H1 (cell line): ENCODE results near the gene TRABD. TPM values are rescaled to one million over a fixed set of nuclear protein-coding genes. Genes with fewer than 3 reads are reported as not detected.

Source experiments
- CTCF ChIA-PET: fragments of 300-600 bp; sonication (Branson Sonifier 250); formaldehyde crosslinking; loops from one replicate; lab custom pipeline; 2021; ENCODE audit not compliant: partially characterized antibody; lab: Charles Lee
- POLR2A ChIA-PET: fragments of 300-600 bp; sonication (Branson Sonifier 250); formaldehyde crosslinking; loops from one replicate; lab custom pipeline; 2021; ENCODE audit warnings: inconsistent platforms; ENCODE audit not compliant: partially characterized antibody; lab: Charles Lee
- DNase-seq, 2 experiments: peaks; one replicate each; pipeline versions ENCODE4 v3.0.0 to v3.0.0-alpha.2; 2010 to 2022; ENCODE audit warnings: low spot score in 2 of 2, low read depth in 1 of 2, mixed read lengths in 1 of 2
- FAIRE-seq: peaks from 2 replicates; lab custom pipeline; 2011; peaks lifted over from hg19 to GRCh38; lab: Jason Lieb, UNC
- H2AFZ ChIP-seq: 2 replicates; pipeline ENCODE4 v1.8.1; 2012; ENCODE audit warnings: low read length, inconsistent platforms
- H2AK5ac ChIP-seq: 2 replicates; pipeline ENCODE4 v1.6.1; 2013; ENCODE audit warnings: low read depth, low read length
- H2BK120ac ChIP-seq: replicated peaks from 2 replicates; pipeline ENCODE3; 2013; ENCODE audit warnings: low read depth, low read length, inconsistent platforms
- H2BK12ac ChIP-seq: 2 replicates; pipeline ENCODE4 v1.6.1; 2013; ENCODE audit warnings: low read depth, low read length
- H2BK15ac ChIP-seq: 2 replicates; pipeline ENCODE4 v1.6.1; 2013; ENCODE audit warnings: low read length
- H2BK20ac ChIP-seq: 2 replicates; pipeline ENCODE4 v1.6.1; 2013; ENCODE audit warnings: low read length
- H2BK5ac ChIP-seq: 2 replicates; pipeline ENCODE4 v1.6.1; 2013; ENCODE audit warnings: low read depth, low read length
- H3K14ac ChIP-seq: 2 replicates; pipeline ENCODE4 v1.6.1; 2013; ENCODE audit warnings: inconsistent platforms; ENCODE audit not compliant: insufficient read length
- H3K18ac ChIP-seq: 2 replicates; pipeline ENCODE4 v1.6.1; 2013; ENCODE audit warnings: low read length; ENCODE audit errors: extremely low read depth
- H3K23ac ChIP-seq: 2 replicates; pipeline ENCODE4 v1.6.1; 2013; ENCODE audit warnings: inconsistent platforms; ENCODE audit not compliant: insufficient read length
- H3K23me2 ChIP-seq: 2 replicates; pipeline ENCODE4 v1.6.1; 2013; ENCODE audit warnings: low read depth, low read length
- H3K27ac ChIP-seq: 2 replicates; pipeline ENCODE4 v1.6.1; 2011; ENCODE audit warnings: low read depth, low read length, inconsistent platforms
- H3K27me3 ChIP-seq, 4 experiments: replicated peaks in 1 of 4; 1 replicate in 1 of 4; 2 replicates in 3 of 4; pipeline versions ENCODE4 v1.6.1 to v1.8.1; 2011 to 2013; ENCODE audit warnings: low read length in 3 of 4, mild to moderate bottlenecking in 3 of 4, inconsistent platforms in 2 of 4, mixed read lengths in 2 of 4, moderate library complexity in 1 of 4; ENCODE audit not compliant: control insufficient read depth in 3 of 4, insufficient read depth in 3 of 4; ENCODE audit errors: extremely low read depth in 1 of 4
- H3K36me3 ChIP-seq, 4 experiments: 2 replicates each; pipeline versions ENCODE4 v1.6.1 to v1.8.1; 2011 to 2013; ENCODE audit warnings: mild to moderate bottlenecking in 4 of 4, low read length in 3 of 4, moderate library complexity in 2 of 4, control low read depth in 1 of 4, inconsistent platforms in 1 of 4; ENCODE audit not compliant: insufficient read depth in 4 of 4, control insufficient read depth in 2 of 4
- H3K4ac ChIP-seq: replicated peaks from 2 replicates; pipeline ENCODE3; 2013; ENCODE audit warnings: low read length, low read depth, mixed read lengths, inconsistent platforms; ENCODE audit not compliant: insufficient read length
- H3K4me1 ChIP-seq, 4 experiments: replicated peaks in 1 of 4; 1 replicate in 1 of 4; 2 replicates in 3 of 4; pipeline versions ENCODE4 v1.6.1 to v1.8.1; 2011 to 2013; ENCODE audit warnings: low read length in 3 of 4, inconsistent platforms in 2 of 4, mixed read lengths in 1 of 4; ENCODE audit not compliant: insufficient read depth in 4 of 4, control insufficient read depth in 3 of 4
- H3K4me2 ChIP-seq, 2 experiments: 2 replicates each; pipeline versions ENCODE4 v1.6.1 to v1.8.1; 2011 to 2013; ENCODE audit warnings: low read depth in 2 of 2, low read length in 2 of 2, control low read depth in 1 of 2, inconsistent platforms in 1 of 2, mild to moderate bottlenecking in 1 of 2; ENCODE audit not compliant: insufficient read depth in 1 of 2
- H3K4me3 ChIP-seq, 4 experiments: fragments of 200-600, 300-600 bp in 1 of 4; sonication (generic), shearing (Covaris generic), sonication (Bioruptor Twin) in 1 of 4; 2 replicates each; pipeline versions ENCODE4 v1.5.1 to v1.8.1; 2011 to 2016; ENCODE audit warnings: low read length in 4 of 4, low read depth in 3 of 4, control low read depth in 2 of 4, inconsistent platforms in 2 of 4, mild to moderate bottlenecking in 2 of 4, mixed read lengths in 1 of 4, moderate library complexity in 1 of 4; ENCODE audit not compliant: insufficient read depth in 2 of 4; ENCODE audit errors: extremely low read depth in 1 of 4
- H3K56ac ChIP-seq: replicated peaks from 2 replicates; pipeline ENCODE3; 2013; ENCODE audit warnings: low read depth, mild to moderate bottlenecking, mixed read lengths, low read length, inconsistent platforms; ENCODE audit not compliant: insufficient read length
- H3K79me1 ChIP-seq: 2 replicates; pipeline ENCODE4 v1.6.1; 2013; ENCODE audit warnings: low read depth, low read length, control low read depth
- H3K79me2 ChIP-seq, 2 experiments: 2 replicates each; pipeline versions ENCODE4 v1.6.1 to v1.8.1; 2012 to 2013; ENCODE audit warnings: low read length in 2 of 2, mild to moderate bottlenecking in 2 of 2, inconsistent platforms in 1 of 2; ENCODE audit not compliant: insufficient read depth in 2 of 2, control insufficient read depth in 1 of 2
- H3K9ac ChIP-seq, 4 experiments: replicated peaks in 1 of 4; 1 replicate in 1 of 4; 2 replicates in 3 of 4; pipeline versions ENCODE4 v1.6.1 to v1.8.1; 2011 to 2013; ENCODE audit warnings: low read depth in 3 of 4, low read length in 3 of 4, control low read depth in 2 of 4, mild to moderate bottlenecking in 2 of 4, moderate library complexity in 2 of 4, inconsistent platforms in 1 of 4; ENCODE audit errors: extremely low read depth in 1 of 4
- H3K9me3 ChIP-seq, 2 experiments: 2 replicates each; pipeline versions ENCODE4 v1.6.1 to v1.8.1; 2012 to 2013; ENCODE audit warnings: mild to moderate bottlenecking in 2 of 2, moderate library complexity in 2 of 2, control low read depth in 1 of 2, inconsistent platforms in 1 of 2, low read depth in 1 of 2, low read length in 1 of 2, mixed read lengths in 1 of 2; ENCODE audit not compliant: insufficient read depth in 2 of 2
- H4K20me1 ChIP-seq, 2 experiments: replicated peaks in 1 of 2; 2 replicates each; pipeline versions ENCODE3 to v1.8.1; 2011 to 2013; ENCODE audit warnings: inconsistent platforms in 2 of 2, low read length in 2 of 2, mild to moderate bottlenecking in 1 of 2; ENCODE audit not compliant: insufficient read depth in 2 of 2, control insufficient read depth in 1 of 2
- H4K5ac ChIP-seq: 2 replicates; pipeline ENCODE4 v1.6.1; 2013; ENCODE audit warnings: low read length, low read depth, mixed read lengths, inconsistent platforms; ENCODE audit not compliant: insufficient read length
- H4K8ac ChIP-seq: 2 replicates; pipeline ENCODE4 v1.8.0; 2013; ENCODE audit warnings: mild to moderate bottlenecking, moderate library complexity, low read length, inconsistent platforms; ENCODE audit not compliant: insufficient read depth; ENCODE audit errors: extremely low read depth
- H4K91ac ChIP-seq: replicated peaks from 2 replicates; pipeline ENCODE3; 2013; ENCODE audit warnings: low read length, mixed read lengths, inconsistent platforms; ENCODE audit not compliant: insufficient read length
- ASH2L ChIP-seq: fragments of 200-600, 300-600 bp; sonication (generic); IDR thresholded peaks from one replicate; pipeline ENCODE4 v1.7.1; 2017; ENCODE audit warnings: low read length
- CEBPB ChIP-seq: IDR thresholded peaks from 2 replicates; pipeline ENCODE4 v1.6.1; 2012; ENCODE audit warnings: low read depth, low read length
- EZH2 ChIP-seq: fragments of 200-600 bp; sonication (generic); IDR thresholded peaks from 2 replicates; pipeline ENCODE4 v1.7.1; 2012; ENCODE audit warnings: low read depth, mild to moderate bottlenecking, moderate library complexity, low read length, inconsistent platforms; ENCODE audit not compliant: severe bottlenecking
- GABPA ChIP-seq: IDR thresholded peaks from 2 replicates; pipeline ENCODE4 v1.6.1; 2011; ENCODE audit warnings: mild to moderate bottlenecking, low read length, moderate library complexity, borderline replicate concordance; ENCODE audit not compliant: insufficient read depth
- POLR2AphosphoS5 ChIP-seq: IDR thresholded peaks from 2 replicates; pipeline ENCODE4 v1.6.1; 2011; ENCODE audit warnings: low read depth, low read length
- RFX5 ChIP-seq: IDR thresholded peaks from 2 replicates; pipeline ENCODE4 v1.6.1; 2011; ENCODE audit warnings: low read depth, low read length, improper control_type of control experiment, borderline replicate concordance
- SIN3A ChIP-seq, 2 experiments: IDR thresholded peaks in 1 of 2; conservative IDR thresholded peaks in 1 of 2; 2 replicates each; pipeline ENCODE4 v1.6.1; 2011 to 2012; ENCODE audit warnings: low read length in 2 of 2, improper control_type of control experiment in 1 of 2, low read depth in 1 of 2, mild to moderate bottlenecking in 1 of 2
- SIRT6 ChIP-seq: IDR thresholded peaks from one replicate; pipeline ENCODE4 v1.7.1; 2012; ENCODE audit warnings: low read length, inconsistent platforms
- SP2 ChIP-seq: IDR thresholded peaks from 2 replicates; pipeline ENCODE4 v1.6.1; 2012; ENCODE audit warnings: mild to moderate bottlenecking, low read length, inconsistent platforms
- SUZ12 ChIP-seq: fragments of 200-600 bp; sonication (generic); IDR thresholded peaks from 2 replicates; pipeline ENCODE4 v1.6.1; 2012; ENCODE audit warnings: mild to moderate bottlenecking, inconsistent platforms, low read length, moderate library complexity, mixed read lengths
- TAF7 ChIP-seq: optimal IDR thresholded peaks from 2 replicates; pipeline ENCODE3; 2011; ENCODE audit warnings: low read depth, mild to moderate bottlenecking, inconsistent platforms, low read length, moderate library complexity, borderline replicate concordance
- TEAD4 ChIP-seq: IDR thresholded peaks from 2 replicates; pipeline ENCODE4 v1.6.1; 2012; ENCODE audit warnings: low read depth, low read length, inconsistent platforms, mixed read lengths
- WGBS, 2 experiments: shearing (Covaris generic) in 1 of 2; methylation state at CpG; one replicate each; pipeline versions ENCODE4 v1.1.6 to v1.1.7; 2013 to 2015; ENCODE audit warnings: low lambda C conversion rate in 2 of 2, mixed read lengths in 2 of 2, inconsistent platforms in 1 of 2, low coverage in 1 of 2, missing lambda C conversion rate in 1 of 2; ENCODE audit not compliant: insufficient replicate concordance in 2 of 2, insufficient coverage in 1 of 2, insufficient read length in 1 of 2; ENCODE audit errors: extremely low coverage in 1 of 2, missing lambda C conversion rate in 1 of 2; 5-methylcytosine and 5-hydroxymethylcytosine counted together
- polyA plus RNA-seq, 7 experiments: library from polyadenylated mRNA; depleted of rRNA in 3 of 7; stranded (reverse) in 5 of 7; unstranded in 2 of 7; fragments of >200 nt in 5 of 7; fragments of 200-250 nt in 2 of 7; gene quantifications; 1 replicate in 5 of 7; 2 replicates in 1 of 7; 4 replicates in 1 of 7; pipeline versions ENCODE4 v1.2.1 to v1.2.3, GENCODE V29; 2011 to 2013; ENCODE audit warnings: missing spikeins in 2 of 7, mixed read lengths in 2 of 7
- total RNA-seq: library from RNA; stranded (reverse); fragmentation: NEBNext Ultra II Directional; extraction: Animal tissue kit (Norgen Biotek cat#: 25700); gene quantifications from 2 replicates; pipeline ENCODE4 v1.2.1, GENCODE V29; 2021

The TRABD gene
- total and polyA plus RNA-seq, 2 of the 8 experiments (the other 6 are each of a cell fraction or from before 2014, with no cell fraction given): 44.2 to 57.5 TPM

DNA sequence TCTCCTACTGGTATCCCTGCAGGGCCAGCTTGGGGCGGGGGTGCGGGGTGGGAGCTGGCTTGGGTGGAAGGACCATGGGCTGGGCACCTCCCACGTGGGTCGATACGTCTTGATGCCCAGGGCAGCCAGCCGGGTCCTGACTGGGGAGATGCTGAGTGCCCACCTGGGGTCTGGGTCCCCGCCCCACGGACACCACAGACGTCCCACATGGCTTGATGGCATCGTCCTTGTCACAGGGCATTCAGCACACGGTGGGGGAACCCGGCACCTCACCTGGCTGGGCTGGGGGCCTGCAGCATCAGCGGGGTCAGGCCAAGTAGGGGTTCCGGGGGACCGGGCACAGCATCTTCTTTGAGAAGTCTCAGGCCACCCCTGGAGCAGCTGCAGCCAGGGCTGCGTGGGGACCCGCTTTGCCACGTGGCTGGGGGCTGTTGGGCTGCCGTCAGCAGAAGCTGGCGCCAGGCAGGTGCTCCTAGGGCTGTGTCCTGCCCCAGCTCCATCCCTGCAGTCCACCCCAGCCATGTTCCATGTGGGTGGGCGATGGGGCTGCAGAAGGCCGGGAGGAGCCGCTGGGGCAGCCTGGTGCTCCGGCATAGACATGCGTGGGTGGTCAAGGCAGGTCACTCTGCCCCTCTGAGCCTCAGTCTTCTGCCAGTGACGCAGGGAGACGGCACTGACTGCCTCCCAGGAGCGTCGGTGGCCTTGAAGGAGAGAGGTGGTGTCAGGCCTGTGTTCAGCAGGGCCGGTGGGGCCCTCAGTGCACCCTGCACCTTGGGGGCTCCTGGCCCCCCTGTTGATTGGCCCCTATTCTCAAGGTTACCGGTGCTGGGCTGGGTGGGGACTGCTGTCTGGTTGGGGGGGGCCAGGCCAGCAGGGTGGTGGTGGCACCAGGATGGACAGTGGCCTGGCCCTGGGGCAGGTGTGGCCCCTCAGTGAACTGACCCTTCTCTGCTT, 23.5 kb downstream of the TRABD start:
- CTCF ChIA-PET: interaction anchor here (0.5 to 7.0 kb wide), 11 partner anchors 12 to 441 kb away, joined by 3 to 83 read pairs (median 5); partner anchors contain the start of gene PANX2
- no peak overlapping the region for H3K23ac ChIP-seq
- POLR2A ChIA-PET: interaction anchor here (0.6 to 1.6 kb wide), 4 partner anchors 10 to 29 kb away, joined by 3 to 4 read pairs (median 4); no protein-coding TSS in a partner anchor
- no peak for TF ChIP-seq SIRT6
- TF ChIP-seq POLR2AphosphoS5: no peak
- TF ChIP-seq SUZ12: no peak
- no peak for TF ChIP-seq RFX5
- no peak for TF ChIP-seq TEAD4
- no peak for TF ChIP-seq SP2
- no peak for TF ChIP-seq ASH2L
- no peak for TF ChIP-seq SIN3A (conservative IDR thresholded peaks at IDR 0.05 in 1 of 2, IDR thresholded peaks at IDR 0.05 in 1 of 2; ENCODE audit: low read depth in 1 of 2, low read length in 2 of 2)
- TF ChIP-seq EZH2: no peak
- no peak for TF ChIP-seq CEBPB
- no peak for TF ChIP-seq TAF7
- no peak for TF ChIP-seq GABPA

More for the DNA sequence above, 23.5 kb downstream of the TRABD start:
- H3K56ac ChIP-seq: no peak overlapping the region
- no peak overlapping the region for H4K5ac ChIP-seq
- H4K20me1 ChIP-seq: peaks cover 8 to 25% of the 10 kb centered on the region in 2 experiments
- no peaks in the 10 kb centered on the region for H3K9me3 ChIP-seq
- H3K14ac ChIP-seq: no peak overlapping the region
- DNase-seq (no peak), FAIRE-seq (no peak)
- no peak overlapping the region for H3K4me3 ChIP-seq
- no peak overlapping the region; the same call in 1 of the 2 replicates for H2BK5ac ChIP-seq
- no peak overlapping the region for H2BK12ac ChIP-seq
- H3K4me1 ChIP-seq: peaks cover 0 to 3% (median 1%) of the 10 kb centered on the region in 4 experiments; a peak in 2 of 7 replicates
- no peak overlapping the region for H3K4me2 ChIP-seq
- H2AFZ ChIP-seq: no peak overlapping the region
- H3K79me1 ChIP-seq: peaks cover 5% of the 10 kb centered on the region; the same call in 1 of the 2 replicates
- no peak overlapping the region for H3K4ac ChIP-seq
- H3K36me3 ChIP-seq: peaks cover 4 to 29% (median 21%) of the 10 kb centered on the region in 4 experiments; a peak in 7 of 8 replicates
- H4K8ac ChIP-seq: no peak overlapping the region
- no peak overlapping the region for H2BK20ac ChIP-seq
- no peak overlapping the region for H2AK5ac ChIP-seq
- H3K9ac ChIP-seq: no peak overlapping the region
- H2BK15ac ChIP-seq: no peak overlapping the region
- peaks cover 0 to 13% of the 10 kb centered on the region in 2 experiments; a peak in 1 of 4 replicates for H3K79me2 ChIP-seq
- no peaks in the 10 kb centered on the region for H3K27me3 ChIP-seq
- H4K91ac ChIP-seq: no peak overlapping the region
- no peak overlapping the region for H2BK120ac ChIP-seq
- H3K18ac ChIP-seq: no peak overlapping the region
- H3K27ac ChIP-seq: no peak overlapping the region
- WGBS, 2 experiments: 91% methylated on average over 25 of the region's 31 CpGs; no CpG with 5 or more reads in 1 of the 2 experiments
- no peaks in the 10 kb centered on the region for H3K23me2 ChIP-seq
